HG03097 (cell line): Measurements from ENCODE around the gene CMTM7.
A peak's percentile ranks its signal among the peaks of the same experiment; 100 is the strongest.

Experiments
- ATAC-seq: cut with Tn5 transposase; IDR thresholded peaks from one replicate; pipeline ENCODE4 v1.9.1; 2021; ENCODE audit not compliant: unreplicated experiment, low FRiP score

The CMTM7 gene

GRCh38 chr3:32434206-32434605, 42.6 kb downstream of the CMTM7 start:
- ATAC-seq = no peak

GRCh38 chr3:32435911-32436815, 44.5 kb downstream of the CMTM7 start:
- ATAC-seq = no peak

GRCh38 chr3:32436816-32437189, 45.1 kb downstream of the CMTM7 start:
- ATAC-seq = peak; percentile 36

- no peak for ATAC-seq
Measured at GRCh38 chr3:32437896-32438295, 46.2 kb downstream of the CMTM7 start.

GRCh38 chr3:32438596-32439344, 47.1 kb downstream of the CMTM7 start:
- peak; percentile 82 for ATAC-seq

- peak; percentile 5 for ATAC-seq
Measured at GRCh38 chr3:32439421-32439820, 47.8 kb downstream of the CMTM7 start.

GRCh38 chr3:32440611-32441350, 49.1 kb downstream of the CMTM7 start:
- no peak for ATAC-seq

- no peak for ATAC-seq
Measured at GRCh38 chr3:32442766-32443165, 51.1 kb downstream of the CMTM7 start.

GRCh38 chr3:32443478-32443877, 51.8 kb downstream of the CMTM7 start:
- no peak for ATAC-seq

- no peak for ATAC-seq
Measured at GRCh38 chr3:32447865-32448400, 56.3 kb downstream of the CMTM7 start.

- no peak for ATAC-seq
Measured at GRCh38 chr3:32448686-32449474, 57.2 kb downstream of the CMTM7 start.

GRCh38 chr3:32449691-32450090, 58.0 kb downstream of the CMTM7 start:
- no peak for ATAC-seq

- no peak for ATAC-seq
Measured at GRCh38 chr3:32450426-32450825, 58.8 kb downstream of the CMTM7 start.

GRCh38 chr3:32450992-32451659, 59.5 kb downstream of the CMTM7 start:
- ATAC-seq = no peak

GRCh38 chr3:32452009-32452408, 60.4 kb downstream of the CMTM7 start:
- ATAC-seq = no peak

GRCh38 chr3:32453346-32453745, 61.7 kb downstream of the CMTM7 start:
- ATAC-seq = no peak

GRCh38 chr3:32454111-32454510, 62.5 kb downstream of the CMTM7 start:
- ATAC-seq = no peak

- ATAC-seq = no peak
Measured at GRCh38 chr3:32454731-32455608, 63.3 kb downstream of the CMTM7 start.
